A673 (cell line): ENCODE data around the gene RPL31.

Experiments
- CTCF ChIP-seq: fragments of 300-800, 200-600 bp; sonication (generic); conservative IDR thresholded peaks from 2 replicates; pipeline ENCODE4 v1.5.1; 2017; ENCODE audit warnings: low read depth, mild to moderate bottlenecking, antibody characterized with exemption, low read length, moderate library complexity, mixed read lengths
- EZH2 ChIP-seq: fragments of 200-600 bp; sonication (generic); IDR thresholded peaks from 2 replicates; pipeline ENCODE4 v1.6.1; 2017; ENCODE audit warnings: borderline replicate concordance, low read depth, mild to moderate bottlenecking, mixed read lengths, antibody characterized with exemption, low read length; ENCODE audit not compliant: poor library complexity, severe bottlenecking

DNA sequence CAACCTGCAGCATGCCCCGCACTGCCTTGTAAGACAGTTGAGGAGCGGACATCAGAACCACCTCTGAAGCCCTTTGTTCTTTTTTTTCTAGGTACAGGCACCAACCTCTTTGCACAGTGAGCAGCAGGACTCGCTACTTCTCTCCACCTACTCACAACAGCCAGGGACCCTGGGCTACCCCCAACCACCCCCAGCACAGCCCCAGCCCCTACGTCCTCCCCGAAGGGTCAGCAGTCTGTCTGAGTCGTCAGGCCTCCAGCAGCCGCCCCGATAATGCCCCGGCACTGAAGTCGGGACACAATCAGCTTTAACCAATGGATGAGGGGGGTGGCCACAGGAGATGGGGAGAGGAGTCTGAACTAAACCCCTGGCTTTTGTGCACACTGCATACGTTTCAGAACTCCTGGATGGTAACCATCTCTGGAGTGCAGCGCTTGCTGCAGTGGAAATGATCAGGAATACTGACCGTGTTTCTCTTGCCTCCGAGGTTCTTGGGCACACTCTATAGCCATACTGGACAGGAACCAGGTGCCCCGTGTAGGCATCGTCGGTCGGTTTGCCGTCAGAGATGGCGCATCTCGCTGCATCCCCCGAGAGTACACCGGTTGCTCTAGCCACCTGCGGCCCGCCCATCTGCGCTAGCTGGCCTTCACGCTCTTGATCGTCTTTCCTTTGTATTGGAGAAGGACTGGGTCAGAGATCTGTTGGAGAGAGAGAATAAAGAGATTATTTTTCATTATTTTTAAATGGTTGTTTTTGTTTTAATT is 6.6 kb upstream of the RPL31 start:
- TF ChIP-seq CTCF (no peak), EZH2 (no peak)
